ENCODE data around the gene GRB2. TPM values are rescaled to one million over a fixed set of nuclear protein-coding genes. Genes with fewer than 3 reads are reported as not detected.
"Not testable (repeated sequence)": the region's sequence is repeated elsewhere in the genome, so short reads cannot be mapped to it uniquely, and the experiment has no call there.

Gene GRB2
- total RNA-seq, 2 experiments from 2014 or later: 167 to 179 TPM

DNA sequence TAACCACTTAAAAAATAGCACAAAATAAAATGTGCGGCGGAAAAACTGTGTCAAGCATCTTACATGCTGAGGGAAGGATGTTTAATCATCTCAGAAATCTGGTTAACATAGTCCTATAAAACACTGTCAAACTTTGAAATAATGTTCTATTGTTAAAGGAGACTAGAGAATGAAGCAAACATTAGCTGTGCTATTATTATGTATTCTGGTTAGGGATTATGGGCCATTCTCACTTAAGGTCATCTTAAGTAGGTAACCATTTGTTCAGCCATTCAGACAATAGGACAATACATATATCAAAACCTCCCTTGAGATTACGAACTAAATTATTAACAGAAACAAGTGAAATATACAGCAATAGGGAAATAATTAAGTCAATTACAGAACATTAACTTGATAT is 24.7 kb downstream of the GRB2 start:
- ATAC-seq: no peak
- Mint-ChIP-seq H3K9me3 (no peaks in the 10 kb centered on the region), H3K4me1 (ENCODE audit: low read depth) (peaks cover 45% of the 10 kb centered on the region), H3K27ac (no peak overlapping the region), H3K36me3 (ENCODE audit: low read depth) (peaks cover 11% of the 10 kb centered on the region), H3K27me3 (no peaks in the 10 kb centered on the region), H3K4me3 (no peak overlapping the region)
- DNase-seq: no peak
- CTCF ChIA-PET: interaction anchor here (1.0 to 4.9 kb wide), 12 partner anchors 9 to 264 kb away, joined by 3 to 34 read pairs (median 3); partner anchors contain the start of gene MIF4GD
- TF ChIP-seq, protein P1, sequence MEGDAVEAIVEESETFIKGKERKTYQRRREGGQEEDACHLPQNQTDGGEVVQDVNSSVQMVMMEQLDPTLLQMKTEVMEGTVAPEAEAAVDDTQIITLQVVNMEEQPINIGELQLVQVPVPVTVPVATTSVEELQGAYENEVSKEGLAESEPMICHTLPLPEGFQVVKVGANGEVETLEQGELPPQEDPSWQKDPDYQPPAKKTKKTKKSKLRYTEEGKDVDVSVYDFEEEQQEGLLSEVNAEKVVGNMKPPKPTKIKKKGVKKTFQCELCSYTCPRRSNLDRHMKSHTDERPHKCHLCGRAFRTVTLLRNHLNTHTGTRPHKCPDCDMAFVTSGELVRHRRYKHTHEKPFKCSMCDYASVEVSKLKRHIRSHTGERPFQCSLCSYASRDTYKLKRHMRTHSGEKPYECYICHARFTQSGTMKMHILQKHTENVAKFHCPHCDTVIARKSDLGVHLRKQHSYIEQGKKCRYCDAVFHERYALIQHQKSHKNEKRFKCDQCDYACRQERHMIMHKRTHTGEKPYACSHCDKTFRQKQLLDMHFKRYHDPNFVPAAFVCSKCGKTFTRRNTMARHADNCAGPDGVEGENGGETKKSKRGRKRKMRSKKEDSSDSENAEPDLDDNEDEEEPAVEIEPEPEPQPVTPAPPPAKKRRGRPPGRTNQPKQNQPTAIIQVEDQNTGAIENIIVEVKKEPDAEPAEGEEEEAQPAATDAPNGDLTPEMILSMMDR (IDR thresholded peaks at IDR 0.05): no peak
- intact Hi-C loops (cut with micrococcal nuclease): no loop called here
- POLR2A ChIA-PET: interaction anchor here (0.6 to 1.4 kb wide), 5 partner anchors 12 to 21 kb away, joined by 3 to 4 read pairs (median 3); no protein-coding TSS in a partner anchor

DNA sequence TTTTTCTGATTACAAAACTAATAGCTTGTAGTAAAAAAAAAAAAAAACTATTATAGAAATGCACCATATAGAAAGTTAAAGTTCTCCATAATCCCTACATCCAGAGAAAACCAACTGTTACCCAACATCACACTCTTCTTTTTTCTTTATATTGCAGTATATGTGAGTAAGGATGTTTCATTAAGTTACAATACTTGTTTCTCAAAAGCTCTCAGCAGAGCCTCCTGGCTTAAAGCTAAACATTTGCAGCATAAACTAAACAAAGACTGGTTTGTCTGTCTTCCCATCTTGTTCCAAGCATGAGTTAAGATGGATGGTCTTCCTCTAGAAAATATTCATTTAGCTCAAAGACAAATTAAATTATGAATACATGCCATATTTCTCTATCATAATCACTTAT is 25.2 kb downstream of the GRB2 start:
- no peak for ATAC-seq
- TF ChIP-seq, protein P1 (IDR thresholded peaks at IDR 0.05): no peak
- CTCF ChIA-PET: interaction anchor here (1.0 to 4.9 kb wide), 12 partner anchors 9 to 264 kb away, joined by 3 to 34 read pairs (median 3); partner anchors contain the start of gene MIF4GD
- Mint-ChIP-seq H3K27me3 (no peaks in the 10 kb centered on the region), H3K9me3 (no peaks in the 10 kb centered on the region), H3K36me3 (ENCODE audit: low read depth) (peaks cover 14% of the 10 kb centered on the region), H3K4me3 (no peak overlapping the region), H3K27ac (no peak overlapping the region), H3K4me1 (ENCODE audit: low read depth) (peaks cover 45% of the 10 kb centered on the region)
- intact Hi-C loops (cut with micrococcal nuclease): no loop called here
- POLR2A ChIA-PET: interaction anchor here (0.6 to 1.4 kb wide), 6 partner anchors 12 to 91 kb away, joined by 3 to 4 read pairs (median 3); partner anchors contain the start of gene SLC25A19
- DNase-seq: no peak

DNA sequence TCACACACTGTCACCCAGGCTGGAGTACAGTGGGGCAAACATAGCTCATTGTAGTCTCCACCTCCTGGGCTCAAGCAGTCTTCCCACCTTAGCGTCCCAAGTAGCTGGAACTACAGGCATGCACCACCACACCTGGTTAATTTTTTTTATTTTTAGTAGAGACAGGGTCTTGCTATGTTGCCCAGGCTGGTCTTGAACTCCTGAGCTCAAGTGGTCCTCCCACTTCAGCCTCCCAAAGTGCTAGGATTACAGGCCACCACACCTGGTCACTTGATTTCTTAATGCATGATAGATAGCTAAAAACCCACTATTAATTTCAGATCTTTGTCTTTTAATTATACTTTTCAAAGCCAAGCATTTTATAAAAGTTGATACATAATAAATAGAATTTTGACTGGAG is 26.1 kb downstream of the GRB2 start:
- Mint-ChIP-seq H3K4me1 (ENCODE audit: low read depth) (peaks cover 49% of the 10 kb centered on the region), H3K36me3 (ENCODE audit: low read depth) (peaks cover 20% of the 10 kb centered on the region)
- H3K4me3 Mint-ChIP-seq; intact Hi-C loops (cut with micrococcal nuclease); H3K27ac Mint-ChIP-seq; ATAC-seq; H3K27me3 Mint-ChIP-seq; H3K9me3 Mint-ChIP-seq; DNase-seq: not testable (repeated sequence)
- ChIA-PET POLR2A (interaction anchor here (1.0 to 1.4 kb wide), 5 partner anchors 10 to 90 kb away, joined by 3 to 4 read pairs (median 4); partner anchors contain the start of gene SLC25A19), CTCF (interaction anchor here (0.7 to 4.9 kb wide), 9 partner anchors 12 to 374 kb away, joined by 3 to 34 read pairs (median 3); partner anchors contain the start of gene MIF4GD)

GRCh38 chr17:75373280-75373679 is 32.2 kb downstream of the GRB2 start:
- ChIA-PET CTCF (interaction anchor here (0.8 to 2.1 kb wide), 3 partner anchors 28 to 51 kb away, joined by 3 to 7 read pairs (median 3); no protein-coding TSS in a partner anchor), POLR2A (interaction anchor here (1.0 to 1.4 kb wide), 3 partner anchors 26 to 32 kb away, joined by 3 to 6 read pairs (median 4); partner anchors contain the start of gene GRB2)
- H3K36me3 Mint-ChIP-seq (ENCODE audit: low read depth): peaks cover 25% of the 10 kb centered on the region
- ATAC-seq (no peak), DNase-seq (no peak)
- no peaks in the 10 kb centered on the region for H3K9me3 Mint-ChIP-seq
- peaks cover 57% of the 10 kb centered on the region for H3K4me1 Mint-ChIP-seq (ENCODE audit: low read depth)
- H3K4me3 Mint-ChIP-seq: no peak overlapping the region
- intact Hi-C loops (cut with micrococcal nuclease): no loop called here
- TF ChIP-seq, protein P1 (IDR thresholded peaks at IDR 0.05): no peak
- no peak overlapping the region for H3K27ac Mint-ChIP-seq
- no peaks in the 10 kb centered on the region for H3K27me3 Mint-ChIP-seq

DNA sequence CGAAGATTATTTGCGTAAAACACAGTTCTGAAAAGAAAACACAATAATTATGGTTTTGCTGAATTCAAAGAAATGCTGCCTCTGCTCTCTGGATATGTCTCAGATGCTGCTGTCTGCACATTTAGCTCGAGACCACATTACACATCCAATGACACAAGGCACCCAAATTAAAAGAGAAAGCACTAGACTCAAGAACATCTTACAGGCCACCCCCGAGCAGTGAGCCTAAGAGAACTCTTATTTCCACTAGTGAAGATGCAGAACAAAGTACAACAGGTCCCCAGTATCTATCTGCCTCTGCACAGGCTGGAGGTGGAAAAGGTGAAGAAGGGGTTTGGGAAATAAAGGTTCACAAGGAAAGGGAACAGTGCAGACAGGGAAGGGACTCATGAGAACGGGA is 33.5 kb downstream of the GRB2 start:
- H3K36me3 Mint-ChIP-seq (ENCODE audit: low read depth): peaks cover 20% of the 10 kb centered on the region
- ATAC-seq: peak; percentile 68
- peaks cover 67% of the 10 kb centered on the region for H3K4me1 Mint-ChIP-seq (ENCODE audit: low read depth)
- H3K4me3 Mint-ChIP-seq: no peak overlapping the region
- DNase-seq: peak; percentile 22
- intact Hi-C loops (cut with micrococcal nuclease): no loop called here
- ChIA-PET POLR2A (interaction anchor here (1.0 kb wide), 1 partner anchor 25 kb away, joined by 4 read pairs; no protein-coding TSS in a partner anchor), CTCF (interaction anchor here (2.1 to 3.8 kb wide), 2 partner anchors 40 to 49 kb away, joined by 7 to 11 read pairs; no protein-coding TSS in a partner anchor)
- H3K27me3 Mint-ChIP-seq: no peaks in the 10 kb centered on the region
- H3K9me3 Mint-ChIP-seq: no peaks in the 10 kb centered on the region
- H3K27ac Mint-ChIP-seq: peak overlapping the region; percentile 49
- TF ChIP-seq, protein P1 (IDR thresholded peaks at IDR 0.05): no peak
